GM21786 (cell line): ENCODE measurements around the gene PLXNB3.

ENCODE experiments used
- ATAC-seq: cut with Tn5 transposase; IDR thresholded peaks from one replicate; pipeline ENCODE4 v1.9.1; 2021; ENCODE audit not compliant: unreplicated experiment

Gene PLXNB3

DNA sequence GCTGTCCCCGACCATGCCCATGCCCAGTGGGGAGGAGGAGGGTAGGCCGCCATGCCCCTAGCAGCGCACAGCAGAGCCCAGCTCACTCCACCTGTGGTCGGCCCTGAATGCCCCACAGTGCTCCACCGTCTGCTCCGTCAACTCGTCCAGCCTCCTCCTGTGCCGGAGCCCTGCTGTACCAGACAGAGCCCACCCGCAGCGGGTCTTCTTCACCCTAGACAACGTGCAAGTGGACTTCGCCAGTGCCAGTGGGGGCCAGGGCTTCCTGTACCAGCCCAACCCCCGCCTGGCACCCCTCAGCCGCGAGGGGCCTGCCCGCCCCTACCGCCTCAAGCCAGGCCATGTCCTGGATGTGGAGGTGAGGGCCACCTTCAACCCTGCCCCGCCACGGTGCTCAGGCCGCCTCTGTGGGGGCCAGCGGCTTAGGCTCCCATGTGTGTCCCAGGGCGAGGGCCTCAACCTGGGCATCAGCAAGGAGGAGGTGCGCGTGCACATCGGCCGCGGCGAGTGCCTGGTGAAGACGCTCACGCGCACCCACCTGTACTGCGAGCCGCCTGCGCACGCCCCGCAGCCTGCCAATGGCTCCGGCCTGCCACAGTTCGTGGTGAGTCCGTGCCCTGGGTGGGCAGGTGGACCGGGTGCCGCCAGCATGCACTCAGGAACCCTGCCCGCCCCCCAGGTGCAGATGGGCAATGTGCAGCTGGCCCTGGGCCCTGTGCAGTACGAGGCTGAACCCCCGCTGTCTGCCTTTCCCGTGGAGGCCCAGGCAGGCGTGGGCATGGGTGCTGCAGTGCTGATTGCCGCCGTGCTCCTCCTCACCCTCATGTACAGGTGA, 9.9 kb downstream of the PLXNB3 start:
- no peak for ATAC-seq

DNA sequence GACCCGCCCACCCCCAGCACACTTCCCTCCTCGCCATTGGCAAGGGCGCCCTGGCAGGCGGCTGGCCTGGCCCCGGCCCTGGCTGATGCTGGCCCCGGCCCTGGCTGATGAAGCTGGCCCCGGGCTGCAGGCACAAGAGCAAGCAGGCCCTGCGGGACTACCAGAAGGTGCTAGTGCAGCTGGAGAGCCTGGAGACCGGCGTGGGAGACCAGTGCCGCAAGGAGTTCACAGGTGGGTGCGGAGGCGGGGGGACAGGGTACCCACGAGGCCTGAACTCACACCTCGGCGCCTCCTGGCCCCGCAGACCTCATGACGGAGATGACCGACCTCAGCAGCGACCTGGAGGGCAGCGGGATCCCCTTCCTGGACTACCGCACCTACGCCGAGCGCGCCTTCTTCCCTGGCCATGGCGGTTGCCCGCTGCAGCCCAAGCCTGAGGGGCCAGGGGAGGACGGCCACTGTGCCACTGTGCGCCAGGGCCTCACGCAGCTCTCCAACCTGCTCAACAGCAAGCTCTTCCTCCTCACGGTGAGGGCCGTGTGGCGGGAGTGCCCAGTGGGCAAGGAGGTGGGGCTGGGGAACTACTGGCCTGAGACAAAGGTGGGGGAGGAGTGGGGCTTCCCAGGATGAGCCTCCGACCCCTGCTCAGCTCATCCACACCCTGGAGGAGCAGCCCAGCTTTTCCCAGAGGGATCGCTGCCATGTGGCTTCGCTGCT, 10.7 kb downstream of the PLXNB3 start:
- ATAC-seq = no peak

- ATAC-seq = no peak
Measured at GRCh38 chrX:153775293-153776119, 11.5 kb downstream of the PLXNB3 start.

DNA sequence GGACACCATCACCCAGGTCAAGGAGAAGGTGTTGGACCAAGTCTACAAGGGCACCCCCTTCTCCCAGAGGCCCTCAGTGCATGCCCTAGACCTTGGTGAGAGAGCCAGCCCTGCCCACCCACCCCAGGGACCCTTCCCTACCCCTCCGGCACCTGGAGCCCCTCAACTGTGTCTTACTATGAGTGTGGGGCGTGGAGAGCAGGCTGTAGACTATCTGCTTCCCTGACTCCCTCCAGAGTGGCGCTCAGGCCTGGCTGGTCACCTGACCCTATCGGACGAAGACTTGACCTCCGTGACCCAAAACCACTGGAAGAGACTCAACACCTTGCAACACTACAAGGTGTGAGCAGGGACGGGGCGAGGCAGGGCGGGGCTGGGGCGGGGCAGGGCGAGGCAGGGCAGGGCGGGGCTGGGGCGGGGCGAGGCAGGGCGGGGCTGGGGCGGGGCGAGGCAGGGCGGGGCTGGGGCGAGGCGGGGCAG, 12.1 kb downstream of the PLXNB3 start:
- ATAC-seq = no peak

DNA sequence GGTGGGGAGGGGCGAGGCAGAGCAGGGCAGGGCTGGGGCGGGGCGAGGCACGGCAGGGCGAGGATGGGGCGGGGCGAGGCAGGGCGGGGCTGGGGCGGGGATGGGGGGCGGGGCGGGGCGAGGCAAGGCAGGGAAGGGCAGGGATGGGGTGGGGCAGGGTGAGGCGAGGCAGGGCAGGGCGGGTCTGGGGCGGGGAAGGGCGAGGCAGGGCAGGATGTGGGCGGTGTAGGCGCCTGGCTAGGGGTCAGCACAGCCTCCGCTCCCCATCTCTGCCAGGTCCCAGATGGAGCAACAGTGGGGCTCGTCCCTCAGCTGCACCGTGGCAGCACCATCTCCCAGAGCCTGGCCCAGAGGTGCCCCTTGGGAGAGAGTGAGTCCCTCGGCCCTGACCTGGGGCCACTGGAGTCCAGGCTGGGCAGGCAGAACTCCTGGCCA, 12.6 kb downstream of the PLXNB3 start:
- no peak for ATAC-seq

- no peak for ATAC-seq
Measured at GRCh38 chrX:153777261-153778090, 13.4 kb downstream of the PLXNB3 start.

- ATAC-seq = no peak
Measured at GRCh38 chrX:153778181-153778580, 14.1 kb downstream of the PLXNB3 start.

DNA sequence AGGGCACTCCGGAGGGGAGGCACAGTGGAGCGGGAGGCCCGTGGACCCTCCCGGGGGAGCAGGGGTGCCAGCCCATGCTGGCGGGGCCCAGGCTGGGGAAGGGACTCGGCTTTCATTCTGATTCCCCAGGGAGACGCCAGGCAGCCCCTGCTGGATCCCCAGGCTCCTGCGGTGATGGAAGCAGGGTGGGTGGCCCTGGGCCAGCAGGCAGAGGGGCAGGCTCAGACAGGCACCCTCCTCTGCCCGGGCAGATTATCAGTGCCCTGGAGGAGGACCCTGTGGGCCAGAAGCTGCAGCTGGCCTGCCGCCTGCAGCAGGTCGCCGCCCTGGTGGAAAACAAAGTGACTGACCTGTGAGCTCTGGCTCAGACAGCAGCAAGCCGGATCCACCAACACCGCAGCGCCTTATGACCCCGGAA, 14.6 kb downstream of the PLXNB3 start:
- no peak for ATAC-seq

DNA sequence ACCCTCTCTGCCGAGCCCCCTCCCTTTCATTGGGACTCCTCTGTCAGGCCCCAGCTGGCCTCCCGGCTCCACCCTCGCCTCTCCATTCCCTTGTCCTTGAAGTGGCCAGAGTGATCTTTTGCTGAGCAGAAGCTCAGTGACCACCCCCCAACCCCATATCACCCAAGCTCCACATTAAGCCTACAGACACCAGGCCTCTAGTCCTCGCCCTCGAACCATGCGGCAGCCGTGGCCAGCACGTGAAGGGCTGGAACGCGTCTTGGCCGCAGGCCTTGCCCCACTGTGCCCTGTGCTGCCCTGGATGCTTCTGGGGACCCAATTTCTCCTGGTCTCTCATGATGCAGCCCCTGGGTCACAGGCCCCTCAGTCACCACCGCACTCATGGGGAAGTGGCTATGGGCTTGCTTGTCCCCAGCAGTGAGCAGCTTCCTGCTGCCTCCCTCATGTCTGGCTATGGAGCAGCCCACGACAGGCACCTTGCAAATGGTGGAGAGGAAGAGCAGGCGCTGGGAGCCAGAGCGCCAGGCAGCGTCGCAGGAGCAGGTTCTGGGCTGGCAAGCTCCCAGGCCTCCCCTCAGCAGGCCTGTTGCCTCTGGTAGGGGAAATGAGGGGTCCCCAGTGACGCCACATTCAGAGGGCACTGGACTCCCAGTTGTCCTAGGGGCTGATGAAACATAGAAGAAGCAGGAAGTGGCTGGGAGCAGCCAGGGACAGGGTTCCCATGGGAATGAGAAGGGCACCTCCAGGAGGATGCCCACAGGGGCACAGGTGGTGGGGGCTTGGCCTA, 16.0 kb downstream of the PLXNB3 start:
- ATAC-seq = no peak

- ATAC-seq = no peak
Measured at GRCh38 chrX:153780678-153781427, 16.8 kb downstream of the PLXNB3 start, which contains the start of gene SRPK3. TSS of gene SRPK3 (plus strand) at chrX:153781041. CDS start at chrX:153781087, 46 bp downstream.

DNA sequence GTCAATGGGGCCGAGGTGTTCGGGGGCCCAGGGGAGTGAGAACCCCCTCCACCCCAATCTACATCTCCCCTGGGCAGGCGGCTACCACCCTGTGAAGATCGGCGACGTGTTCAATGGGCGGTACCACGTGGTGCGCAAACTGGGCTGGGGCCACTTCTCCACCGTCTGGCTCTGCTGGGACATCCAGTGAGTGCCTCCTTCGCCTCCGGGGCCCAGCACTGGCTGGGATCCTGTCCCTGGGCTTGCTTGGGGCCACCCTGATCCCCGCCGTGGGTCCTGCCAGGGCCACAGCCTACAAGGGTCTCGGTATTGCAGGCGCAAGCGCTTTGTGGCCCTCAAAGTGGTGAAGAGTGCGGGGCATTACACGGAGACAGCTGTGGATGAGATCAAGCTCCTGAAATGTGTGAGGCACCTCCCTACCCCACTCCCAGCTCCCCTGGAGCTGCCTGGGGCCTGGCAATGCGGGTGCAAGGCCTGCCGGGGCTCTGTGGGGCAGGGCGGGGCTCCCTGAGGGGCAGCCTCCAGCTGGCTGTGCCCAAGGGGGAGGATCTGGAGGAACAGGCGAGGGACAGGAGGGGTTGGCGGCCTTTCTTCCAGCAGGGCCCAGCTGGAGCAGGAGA, 17.5 kb downstream of the PLXNB3 start:
- no peak for ATAC-seq

DNA sequence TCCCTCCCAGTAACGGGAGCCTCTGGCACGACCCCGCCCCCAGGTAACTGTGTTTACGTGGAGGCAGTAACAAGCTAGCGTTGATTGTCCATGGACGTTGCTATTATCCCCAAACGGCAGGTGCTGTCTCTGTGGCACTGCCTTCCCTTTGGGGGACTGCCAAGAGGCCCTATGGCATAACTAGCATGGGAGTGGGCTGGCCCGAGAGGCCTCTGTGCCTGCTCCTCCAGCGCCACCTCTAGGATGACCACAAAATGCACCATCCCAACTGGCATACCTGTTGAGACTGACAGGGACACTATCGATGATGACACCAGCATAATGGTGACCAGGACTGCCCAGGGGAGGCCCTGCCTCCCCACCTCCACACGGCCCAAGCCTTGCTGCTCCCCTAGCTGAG, 18.3 kb downstream of the PLXNB3 start:
- no peak for ATAC-seq

- ATAC-seq = no peak
Measured at GRCh38 chrX:153782871-153783270, 18.8 kb downstream of the PLXNB3 start.

DNA sequence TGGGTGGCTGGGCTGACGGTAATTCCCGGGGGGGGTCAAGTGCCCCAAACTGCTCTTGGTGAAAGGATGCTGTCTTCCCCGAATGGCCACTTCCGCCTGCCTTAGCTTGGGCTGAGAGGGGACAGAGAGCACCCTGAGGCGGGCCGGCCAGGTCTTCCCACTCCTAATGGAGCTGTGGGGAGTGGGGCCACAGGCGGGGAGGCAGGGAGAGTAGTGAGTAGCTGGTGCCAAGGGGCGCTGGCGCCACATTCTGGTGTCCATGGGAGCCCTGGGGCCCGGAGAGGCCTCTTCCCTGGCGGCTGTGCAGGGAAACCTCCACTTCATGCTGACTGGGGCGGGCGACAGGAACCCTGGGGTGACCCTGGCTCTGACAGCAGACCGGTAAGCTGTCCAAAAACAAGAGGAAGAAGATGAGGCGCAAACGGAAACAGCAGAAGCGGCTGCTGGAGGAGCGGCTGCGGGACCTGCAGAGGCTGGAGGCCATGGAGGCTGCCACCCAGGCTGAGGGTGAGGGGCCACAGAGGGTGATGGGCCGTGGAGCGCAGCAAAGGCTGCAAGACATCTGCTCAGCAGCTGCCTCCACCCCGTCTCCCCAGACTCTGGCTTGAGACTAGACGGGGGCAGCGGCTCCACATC, 19.4 kb downstream of the PLXNB3 start:
- no peak for ATAC-seq

DNA sequence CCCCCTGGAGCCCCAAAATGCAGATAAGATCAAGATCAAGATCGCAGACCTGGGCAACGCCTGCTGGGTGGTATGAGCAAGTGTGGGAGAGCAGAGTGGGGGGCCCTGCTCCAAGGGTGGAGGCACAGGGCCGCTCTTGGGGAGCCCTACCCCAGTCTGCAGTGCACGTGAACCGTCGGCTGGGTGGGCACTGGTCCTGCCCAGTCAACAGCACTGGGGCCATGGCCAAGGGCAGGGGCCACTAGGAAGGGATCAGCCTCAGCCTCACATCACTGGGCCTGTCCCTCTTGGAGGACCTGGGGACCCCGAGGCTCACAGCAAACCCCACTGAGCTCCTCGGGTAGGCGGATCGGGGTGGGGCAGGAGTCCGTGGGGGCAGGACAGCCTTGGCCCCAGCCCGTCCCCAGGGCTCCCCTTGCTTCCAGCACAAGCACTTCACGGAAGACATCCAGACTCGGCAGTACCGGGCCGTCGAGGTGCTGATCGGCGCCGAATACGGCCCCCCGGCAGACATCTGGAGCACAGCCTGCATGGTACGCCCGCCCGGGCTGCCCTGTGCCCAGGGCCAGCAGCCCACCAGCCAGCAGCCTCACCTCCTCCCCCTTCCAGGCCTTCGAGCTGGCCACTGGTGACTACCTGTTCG, 20.4 kb downstream of the PLXNB3 start:
- ATAC-seq = no peak

DNA sequence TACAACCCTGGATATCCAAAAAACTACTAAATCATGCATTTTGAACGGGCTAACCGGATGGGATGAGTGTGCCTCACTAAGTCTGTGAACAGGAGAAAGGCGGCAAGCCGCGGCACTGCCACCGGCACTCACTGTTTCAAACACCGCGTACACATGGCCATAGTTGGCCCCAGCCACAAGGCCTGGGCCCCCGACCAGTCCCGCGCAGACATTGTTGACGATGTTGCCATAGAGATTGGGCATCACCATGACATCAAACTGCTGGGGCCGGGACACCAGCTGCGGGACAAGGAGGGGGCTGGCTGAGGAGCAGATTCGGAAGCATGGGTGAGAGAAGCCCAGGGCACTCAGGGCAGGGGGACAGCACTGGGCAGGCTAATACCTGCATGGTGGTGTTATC, 22.6 kb downstream of the PLXNB3 start:
- no peak for ATAC-seq

GRCh38 chrX:153789654-153790053, 25.6 kb downstream of the PLXNB3 start:
- ATAC-seq = no peak
